Measurements from ENCODE around the gene KLK11.

Gene KLK11

GRCh38 chr19:50981587-50982146 is 44.7 kb downstream of the KLK11 start:
- Histone ChIP-seq H2BK5ac (ENCODE audit: low read length) (no peak overlapping the region), H2AK5ac (ENCODE audit: low read length) (no peak overlapping the region), H3K36me3 (ENCODE audit: control insufficient read depth, insufficient read depth, low read length) (no peaks in the 10 kb centered on the region), H2BK15ac (replicated peaks; ENCODE audit: low read depth) (no peak overlapping the region), H3K79me1 (ENCODE audit: low read length) (no peaks in the 10 kb centered on the region), H3K4me3 (ENCODE audit: low read length) (no peak overlapping the region), H3K27ac (ENCODE audit: low read depth, low read length) (no peak overlapping the region), H3K9ac (ENCODE audit: low read length) (no peak overlapping the region), H3K4me2 (ENCODE audit: low read length) (no peak overlapping the region), H4K5ac (ENCODE audit: low read length) (no peak overlapping the region), H3K79me2 (ENCODE audit: control insufficient read depth, insufficient read depth, low read length) (no peaks in the 10 kb centered on the region), H3K56ac (ENCODE audit: low read length) (no peak overlapping the region), H4K8ac (ENCODE audit: low read depth, low read length) (no peak overlapping the region), H3K4me1 (ENCODE audit: control insufficient read depth, low read depth, low read length) (no peaks in the 10 kb centered on the region), H3K18ac (ENCODE audit: low read length) (no peak overlapping the region), H3K27me3 (ENCODE audit: insufficient read depth, low read length, poor library complexity) (no peaks in the 10 kb centered on the region), H2BK120ac (ENCODE audit: low read depth, low read length) (no peak overlapping the region), H3K23ac (ENCODE audit: low read length) (no peak overlapping the region), H3K4ac (ENCODE audit: low read depth, low read length) (no peak overlapping the region)
- WGBS (ENCODE audit: extremely low coverage, insufficient coverage, low lambda C conversion rate): no CpG with 5 or more reads among the region's 11 CpGs
- DNase-seq: no peak

- peak; percentile 31 for DNase-seq
- Histone ChIP-seq H3K9ac (ENCODE audit: low read length) (no peak overlapping the region), H3K4me1 (ENCODE audit: control insufficient read depth, low read depth, low read length) (no peaks in the 10 kb centered on the region), H3K18ac (ENCODE audit: low read length) (no peak overlapping the region), H3K4ac (ENCODE audit: low read depth, low read length) (no peak overlapping the region), H3K56ac (ENCODE audit: low read length) (no peak overlapping the region), H4K5ac (ENCODE audit: low read length) (no peak overlapping the region), H2BK15ac (replicated peaks; ENCODE audit: low read depth) (no peak overlapping the region), H2AK5ac (ENCODE audit: low read length) (no peak overlapping the region), H3K4me3 (ENCODE audit: low read length) (no peak overlapping the region), H3K79me2 (ENCODE audit: control insufficient read depth, insufficient read depth, low read length) (no peaks in the 10 kb centered on the region), H3K23ac (ENCODE audit: low read length) (no peak overlapping the region), H3K4me2 (ENCODE audit: low read length) (no peak overlapping the region), H4K8ac (ENCODE audit: low read depth, low read length) (no peak overlapping the region), H3K27me3 (ENCODE audit: insufficient read depth, low read length, poor library complexity) (no peaks in the 10 kb centered on the region), H3K79me1 (ENCODE audit: low read length) (no peaks in the 10 kb centered on the region), H2BK5ac (ENCODE audit: low read length) (no peak overlapping the region), H3K27ac (ENCODE audit: low read depth, low read length) (no peak overlapping the region), H3K36me3 (ENCODE audit: control insufficient read depth, insufficient read depth, low read length) (no peaks in the 10 kb centered on the region), H2BK120ac (ENCODE audit: low read depth, low read length) (no peak overlapping the region)
- WGBS (ENCODE audit: extremely low coverage, insufficient coverage, low lambda C conversion rate): no CpG with 5 or more reads among the region's 13 CpGs
These were observed 46.2 kb downstream of the KLK11 start for GRCh38 chr19:50980208-50980607.

DNA sequence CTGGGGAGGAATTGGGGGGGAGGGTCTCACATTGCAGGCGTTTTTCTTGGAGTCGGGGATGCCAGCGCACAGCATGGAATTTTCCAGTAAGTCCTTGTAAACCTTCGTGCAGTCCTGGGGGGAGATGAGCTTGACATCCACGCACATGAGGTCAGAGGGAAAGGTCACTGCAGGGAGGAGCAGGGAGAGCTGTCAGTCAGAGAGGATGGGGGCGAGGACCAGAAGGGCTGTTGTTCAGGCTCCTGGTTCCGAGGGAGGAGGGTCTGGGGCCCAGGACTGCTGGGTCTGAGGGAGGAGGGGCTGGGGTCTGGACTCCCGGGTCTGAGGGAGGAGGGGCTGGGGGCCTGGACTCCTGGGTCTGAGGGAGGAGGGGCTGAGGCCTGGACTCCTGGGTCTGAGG is 46.7 kb downstream of the KLK11 start:
- Histone ChIP-seq H3K23ac (ENCODE audit: low read length) (no peak overlapping the region), H3K18ac (ENCODE audit: low read length) (no peak overlapping the region), H3K4me2 (ENCODE audit: low read length) (no peak overlapping the region), H3K36me3 (ENCODE audit: control insufficient read depth, insufficient read depth, low read length) (no peaks in the 10 kb centered on the region), H2BK15ac (replicated peaks; ENCODE audit: low read depth) (no peak overlapping the region), H2BK5ac (ENCODE audit: low read length) (no peak overlapping the region), H3K79me2 (ENCODE audit: control insufficient read depth, insufficient read depth, low read length) (no peaks in the 10 kb centered on the region), H4K5ac (ENCODE audit: low read length) (no peak overlapping the region), H3K4me3 (ENCODE audit: low read length) (no peak overlapping the region), H3K4ac (ENCODE audit: low read depth, low read length) (no peak overlapping the region), H2BK120ac (ENCODE audit: low read depth, low read length) (no peak overlapping the region), H3K56ac (ENCODE audit: low read length) (no peak overlapping the region), H4K8ac (ENCODE audit: low read depth, low read length) (no peak overlapping the region), H3K4me1 (ENCODE audit: control insufficient read depth, low read depth, low read length) (no peaks in the 10 kb centered on the region), H3K79me1 (ENCODE audit: low read length) (no peaks in the 10 kb centered on the region), H3K27ac (ENCODE audit: low read depth, low read length) (no peak overlapping the region), H3K9ac (ENCODE audit: low read length) (no peak overlapping the region), H2AK5ac (ENCODE audit: low read length) (no peak overlapping the region), H3K27me3 (ENCODE audit: insufficient read depth, low read length, poor library complexity) (no peaks in the 10 kb centered on the region)
- peak; percentile 18 for DNase-seq
- WGBS (ENCODE audit: extremely low coverage, insufficient coverage, low lambda C conversion rate): no CpG with 5 or more reads among the region's 8 CpGs

DNA sequence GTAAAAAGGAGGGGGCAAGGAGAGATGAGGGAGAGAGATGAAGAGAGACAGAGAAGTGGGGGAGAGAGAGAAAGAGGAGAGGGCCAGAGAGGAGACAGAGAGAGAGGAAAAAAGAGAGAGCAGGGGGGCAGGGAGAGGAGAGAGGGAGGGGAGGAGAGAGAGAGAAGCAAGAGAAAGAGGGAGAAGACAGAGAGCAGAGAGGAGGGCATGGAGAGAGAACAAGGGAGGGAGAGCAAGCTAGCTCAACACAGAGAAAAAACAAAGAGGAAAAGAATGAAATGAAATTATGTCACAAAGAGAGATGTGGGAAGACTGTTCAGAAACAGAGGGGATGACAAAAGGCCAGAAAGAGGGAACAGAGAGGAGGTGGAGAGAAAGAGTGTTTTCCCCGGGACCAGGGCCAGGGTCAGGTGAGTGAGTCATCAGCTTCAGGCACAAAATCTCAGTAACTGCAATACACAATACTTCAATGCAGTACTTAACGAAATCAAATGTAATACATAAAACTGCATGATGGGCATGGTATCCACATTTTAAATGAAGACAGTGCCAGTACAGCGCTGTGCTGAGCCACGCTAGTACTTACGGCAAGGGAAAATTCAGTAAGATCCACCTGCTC is 47.5 kb downstream of the KLK11 start:
- no peaks in the 10 kb centered on the region for H3K79me2 ChIP-seq (ENCODE audit: control insufficient read depth, insufficient read depth, low read length)
- DNase-seq: no peak

GRCh38 chr19:50977626-50978025 is 48.8 kb downstream of the KLK11 start:
- H2BK120ac ChIP-seq (ENCODE audit: low read depth, low read length): no peak overlapping the region
- H4K8ac ChIP-seq (ENCODE audit: low read depth, low read length): no peak overlapping the region
- no peaks in the 10 kb centered on the region for H3K27me3 ChIP-seq (ENCODE audit: insufficient read depth, low read length, poor library complexity)
- H3K79me1 ChIP-seq (ENCODE audit: low read length): no peaks in the 10 kb centered on the region
- H2AK5ac ChIP-seq (ENCODE audit: low read length): no peak overlapping the region
- H3K4me1 ChIP-seq (ENCODE audit: control insufficient read depth, low read depth, low read length): no peaks in the 10 kb centered on the region
- DNase-seq: peak; percentile 18
- no peak overlapping the region for H3K27ac ChIP-seq (ENCODE audit: low read depth, low read length)
- H3K9ac ChIP-seq (ENCODE audit: low read length): no peak overlapping the region
- H2BK5ac ChIP-seq (ENCODE audit: low read length): no peak overlapping the region
- H3K4me3 ChIP-seq (ENCODE audit: low read length): no peak overlapping the region
- no peak overlapping the region for H3K4ac ChIP-seq (ENCODE audit: low read depth, low read length)
- WGBS (ENCODE audit: extremely low coverage, insufficient coverage, low lambda C conversion rate): no CpG with 5 or more reads among the region's 4 CpGs
- no peak overlapping the region for H3K18ac ChIP-seq (ENCODE audit: low read length)
- no peak overlapping the region for H2BK15ac ChIP-seq (replicated peaks; ENCODE audit: low read depth)
- H3K79me2 ChIP-seq (ENCODE audit: control insufficient read depth, insufficient read depth, low read length): no peaks in the 10 kb centered on the region
- no peak overlapping the region for H3K56ac ChIP-seq (ENCODE audit: low read length)
- no peak overlapping the region for H3K4me2 ChIP-seq (ENCODE audit: low read length)
- no peak overlapping the region for H4K5ac ChIP-seq (ENCODE audit: low read length)
- H3K23ac ChIP-seq (ENCODE audit: low read length): no peak overlapping the region
- H3K36me3 ChIP-seq (ENCODE audit: control insufficient read depth, insufficient read depth, low read length): no peaks in the 10 kb centered on the region

More for the DNA sequence above, 47.5 kb downstream of the KLK11 start:
- H3K23ac ChIP-seq (ENCODE audit: low read length): no peak overlapping the region
- no peaks in the 10 kb centered on the region for H3K27me3 ChIP-seq (ENCODE audit: insufficient read depth, low read length, poor library complexity)
- H3K36me3 ChIP-seq (ENCODE audit: control insufficient read depth, insufficient read depth, low read length): no peaks in the 10 kb centered on the region
- no peaks in the 10 kb centered on the region for H3K79me1 ChIP-seq (ENCODE audit: low read length)
- no peak overlapping the region for H3K4ac ChIP-seq (ENCODE audit: low read depth, low read length)
- H3K4me1 ChIP-seq (ENCODE audit: control insufficient read depth, low read depth, low read length): no peaks in the 10 kb centered on the region
- no peak overlapping the region for H2BK120ac ChIP-seq (ENCODE audit: low read depth, low read length)
- no CpG with 5 or more reads among the region's 5 CpGs for WGBS (ENCODE audit: extremely low coverage, insufficient coverage, low lambda C conversion rate)
- H3K9ac ChIP-seq (ENCODE audit: low read length): no peak overlapping the region
- H2BK5ac ChIP-seq (ENCODE audit: low read length): no peak overlapping the region
- H3K4me2 ChIP-seq (ENCODE audit: low read length): no peak overlapping the region
- H3K56ac ChIP-seq (ENCODE audit: low read length): no peak overlapping the region
- H3K4me3 ChIP-seq (ENCODE audit: low read length): no peak overlapping the region
- H3K27ac ChIP-seq (ENCODE audit: low read depth, low read length): no peak overlapping the region
- no peak overlapping the region for H2BK15ac ChIP-seq (replicated peaks; ENCODE audit: low read depth)
- no peak overlapping the region for H2AK5ac ChIP-seq (ENCODE audit: low read length)
- H4K5ac ChIP-seq (ENCODE audit: low read length): no peak overlapping the region
- no peak overlapping the region for H3K18ac ChIP-seq (ENCODE audit: low read length)
- no peak overlapping the region for H4K8ac ChIP-seq (ENCODE audit: low read depth, low read length)

GRCh38 chr19:50975766-50976165 is 50.6 kb downstream of the KLK11 start:
- H3K27ac ChIP-seq (ENCODE audit: low read depth, low read length): no peak overlapping the region
- H3K27me3 ChIP-seq (ENCODE audit: insufficient read depth, low read length, poor library complexity): no peaks in the 10 kb centered on the region
- no peaks in the 10 kb centered on the region for H3K79me2 ChIP-seq (ENCODE audit: control insufficient read depth, insufficient read depth, low read length)
- H3K4me3 ChIP-seq (ENCODE audit: low read length): no peak overlapping the region
- H3K4me1 ChIP-seq (ENCODE audit: control insufficient read depth, low read depth, low read length): no peaks in the 10 kb centered on the region
- no peak overlapping the region for H3K23ac ChIP-seq (ENCODE audit: low read length)
- no peak overlapping the region for H2BK120ac ChIP-seq (ENCODE audit: low read depth, low read length)
- H2AK5ac ChIP-seq (ENCODE audit: low read length): no peak overlapping the region
- H3K9ac ChIP-seq (ENCODE audit: low read length): no peak overlapping the region
- H4K5ac ChIP-seq (ENCODE audit: low read length): no peak overlapping the region
- no peak overlapping the region for H2BK5ac ChIP-seq (ENCODE audit: low read length)
- H3K4me2 ChIP-seq (ENCODE audit: low read length): no peak overlapping the region
- no peak overlapping the region for H2BK15ac ChIP-seq (replicated peaks; ENCODE audit: low read depth)
- no peak overlapping the region for H3K56ac ChIP-seq (ENCODE audit: low read length)
- WGBS (ENCODE audit: extremely low coverage, insufficient coverage, low lambda C conversion rate): no CpG with 5 or more reads among the region's 8 CpGs
- H4K8ac ChIP-seq (ENCODE audit: low read depth, low read length): no peak overlapping the region
- H3K18ac ChIP-seq (ENCODE audit: low read length): no peak overlapping the region
- H3K79me1 ChIP-seq (ENCODE audit: low read length): no peaks in the 10 kb centered on the region
- DNase-seq: peak; percentile 81
- H3K4ac ChIP-seq (ENCODE audit: low read depth, low read length): no peak overlapping the region
- no peaks in the 10 kb centered on the region for H3K36me3 ChIP-seq (ENCODE audit: control insufficient read depth, insufficient read depth, low read length)
